HepG2 (cell line): ENCODE results near the gene TNKS1BP1.

ENCODE experiments used
- CBX2 ChIP-seq, 2 experiments: fragments of 200-600 bp in 1 of 2; sonication (generic); formaldehyde crosslinking in 1 of 2; IDR thresholded peaks; 2 replicates each; pipeline versions ENCODE4 v1.7.0 to v1.8.1; 2018 to 2022; ENCODE audit warnings: low read depth in 2 of 2, low read length in 1 of 2, mild to moderate bottlenecking in 1 of 2, missing genetic modification reagents in 1 of 2
- FOXA1 ChIP-seq, 2 experiments: fragments of 450-650 bp in 1 of 2; sonication (generic) in 1 of 2; formaldehyde crosslinking in 1 of 2; IDR thresholded peaks; 2 replicates each; pipeline versions ENCODE4 v1.4.0 to v1.6.1; 2016 to 2020; ENCODE audit warnings: missing genetic modification reagents in 1 of 2
- SP1 ChIP-seq, 2 experiments: fragments of 450-650 bp in 1 of 2; sonication (generic) in 1 of 2; formaldehyde crosslinking in 1 of 2; IDR thresholded peaks; 2 replicates each; pipeline versions ENCODE4 v1.4.0 to v1.6.1; 2016 to 2020; ENCODE audit warnings: missing genetic modification reagents in 1 of 2
- TF ChIP-seq, protein P1 (sequence below): sonication (generic); formaldehyde crosslinking; IDR thresholded peaks from 2 replicates; pipeline ENCODE4 v1.5.0; 2020; ENCODE audit warnings: mild to moderate bottlenecking, missing genetic modification reagents, moderate library complexity
- TF ChIP-seq, protein P2 (sequence below): fragments of 450-650 bp; IDR thresholded peaks from 2 replicates; pipeline ENCODE4 v1.6.1; 2017; ENCODE audit warnings: mild to moderate bottlenecking
- TF ChIP-seq, protein P3 (sequence below): sonication (generic); formaldehyde crosslinking; IDR thresholded peaks from 2 replicates; pipeline ENCODE4 v1.8.1; 2022; ENCODE audit warnings: mild to moderate bottlenecking, missing genetic modification reagents

DNA sequence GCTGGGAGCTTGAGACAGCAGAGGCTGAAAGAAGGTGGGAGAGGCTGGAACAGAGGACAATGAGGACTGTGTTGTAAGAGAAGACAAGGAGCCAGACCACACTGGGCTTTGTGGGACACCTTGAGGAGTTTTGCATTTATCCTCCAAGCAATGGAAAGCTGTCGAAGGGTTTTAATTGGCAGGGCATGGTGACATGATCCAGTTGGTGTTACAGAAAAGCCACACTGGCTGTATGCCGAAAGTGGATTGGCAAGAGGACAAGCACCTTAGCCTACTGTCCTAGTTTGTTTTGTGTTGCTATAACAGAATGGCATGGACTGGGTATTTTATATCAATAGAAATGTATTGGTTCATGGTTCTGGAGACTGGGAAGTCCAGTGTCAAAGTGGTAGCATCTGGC lies 73.7 kb downstream of the TNKS1BP1 start:
- no peak for TF ChIP-seq SP1 (IDR thresholded peaks at IDR 0.05)
- TF ChIP-seq SP1 (CRISPR knock-in tag; IDR thresholded peaks at IDR 0.05), result no peak
- TF ChIP-seq, protein P1, sequence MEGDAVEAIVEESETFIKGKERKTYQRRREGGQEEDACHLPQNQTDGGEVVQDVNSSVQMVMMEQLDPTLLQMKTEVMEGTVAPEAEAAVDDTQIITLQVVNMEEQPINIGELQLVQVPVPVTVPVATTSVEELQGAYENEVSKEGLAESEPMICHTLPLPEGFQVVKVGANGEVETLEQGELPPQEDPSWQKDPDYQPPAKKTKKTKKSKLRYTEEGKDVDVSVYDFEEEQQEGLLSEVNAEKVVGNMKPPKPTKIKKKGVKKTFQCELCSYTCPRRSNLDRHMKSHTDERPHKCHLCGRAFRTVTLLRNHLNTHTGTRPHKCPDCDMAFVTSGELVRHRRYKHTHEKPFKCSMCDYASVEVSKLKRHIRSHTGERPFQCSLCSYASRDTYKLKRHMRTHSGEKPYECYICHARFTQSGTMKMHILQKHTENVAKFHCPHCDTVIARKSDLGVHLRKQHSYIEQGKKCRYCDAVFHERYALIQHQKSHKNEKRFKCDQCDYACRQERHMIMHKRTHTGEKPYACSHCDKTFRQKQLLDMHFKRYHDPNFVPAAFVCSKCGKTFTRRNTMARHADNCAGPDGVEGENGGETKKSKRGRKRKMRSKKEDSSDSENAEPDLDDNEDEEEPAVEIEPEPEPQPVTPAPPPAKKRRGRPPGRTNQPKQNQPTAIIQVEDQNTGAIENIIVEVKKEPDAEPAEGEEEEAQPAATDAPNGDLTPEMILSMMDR (CRISPR knock-in tag), result no peak
- no peak for TF ChIP-seq FOXA1 (IDR thresholded peaks at IDR 0.05)
- TF ChIP-seq FOXA1 (CRISPR knock-in tag; IDR thresholded peaks at IDR 0.05), result no peak
- no peak for TF ChIP-seq CBX2 (IDR thresholded peaks at IDR 0.05; ENCODE audit: low read depth, low read length)
- TF ChIP-seq CBX2 (CRISPR knock-in tag; IDR thresholded peaks at IDR 0.05; ENCODE audit: low read depth), result no peak
- TF ChIP-seq, protein P2, sequence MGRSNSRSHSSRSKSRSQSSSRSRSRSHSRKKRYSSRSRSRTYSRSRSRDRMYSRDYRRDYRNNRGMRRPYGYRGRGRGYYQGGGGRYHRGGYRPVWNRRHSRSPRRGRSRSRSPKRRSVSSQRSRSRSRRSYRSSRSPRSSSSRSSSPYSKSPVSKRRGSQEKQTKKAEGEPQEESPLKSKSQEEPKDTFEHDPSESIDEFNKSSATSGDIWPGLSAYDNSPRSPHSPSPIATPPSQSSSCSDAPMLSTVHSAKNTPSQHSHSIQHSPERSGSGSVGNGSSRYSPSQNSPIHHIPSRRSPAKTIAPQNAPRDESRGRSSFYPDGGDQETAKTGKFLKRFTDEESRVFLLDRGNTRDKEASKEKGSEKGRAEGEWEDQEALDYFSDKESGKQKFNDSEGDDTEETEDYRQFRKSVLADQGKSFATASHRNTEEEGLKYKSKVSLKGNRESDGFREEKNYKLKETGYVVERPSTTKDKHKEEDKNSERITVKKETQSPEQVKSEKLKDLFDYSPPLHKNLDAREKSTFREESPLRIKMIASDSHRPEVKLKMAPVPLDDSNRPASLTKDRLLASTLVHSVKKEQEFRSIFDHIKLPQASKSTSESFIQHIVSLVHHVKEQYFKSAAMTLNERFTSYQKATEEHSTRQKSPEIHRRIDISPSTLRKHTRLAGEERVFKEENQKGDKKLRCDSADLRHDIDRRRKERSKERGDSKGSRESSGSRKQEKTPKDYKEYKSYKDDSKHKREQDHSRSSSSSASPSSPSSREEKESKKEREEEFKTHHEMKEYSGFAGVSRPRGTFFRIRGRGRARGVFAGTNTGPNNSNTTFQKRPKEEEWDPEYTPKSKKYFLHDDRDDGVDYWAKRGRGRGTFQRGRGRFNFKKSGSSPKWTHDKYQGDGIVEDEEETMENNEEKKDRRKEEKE, result no peak
- TF ChIP-seq, protein P3, sequence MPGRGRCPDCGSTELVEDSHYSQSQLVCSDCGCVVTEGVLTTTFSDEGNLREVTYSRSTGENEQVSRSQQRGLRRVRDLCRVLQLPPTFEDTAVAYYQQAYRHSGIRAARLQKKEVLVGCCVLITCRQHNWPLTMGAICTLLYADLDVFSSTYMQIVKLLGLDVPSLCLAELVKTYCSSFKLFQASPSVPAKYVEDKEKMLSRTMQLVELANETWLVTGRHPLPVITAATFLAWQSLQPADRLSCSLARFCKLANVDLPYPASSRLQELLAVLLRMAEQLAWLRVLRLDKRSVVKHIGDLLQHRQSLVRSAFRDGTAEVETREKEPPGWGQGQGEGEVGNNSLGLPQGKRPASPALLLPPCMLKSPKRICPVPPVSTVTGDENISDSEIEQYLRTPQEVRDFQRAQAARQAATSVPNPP (CRISPR knock-in tag), result no peak
